Stimulated activated naive CD8-positive, alpha-beta T cell treated with anti-CD3 and anti-CD28 coated beads, Interleukin-15, Interleukin-2, amounts not matched to agents 100 ng/mL and 50 ng/mL, for 24 hours (primary cell): ENCODE measurements around the gene JAK1.

Source experiments
- H3K27ac Mint-ChIP-seq: one replicate; pipeline ENCODE4 v1.8.0; 2021; ENCODE audit warnings: mild to moderate bottlenecking, mixed read lengths
- H3K27me3 Mint-ChIP-seq: one replicate; pipeline ENCODE4 v1.8.0; 2021; ENCODE audit warnings: mixed read lengths
- H3K36me3 Mint-ChIP-seq: one replicate; pipeline ENCODE4 v1.8.0; 2021; ENCODE audit warnings: low read depth, mixed read lengths
- H3K4me1 Mint-ChIP-seq: one replicate; pipeline ENCODE4 v1.8.0; 2021; ENCODE audit warnings: low read depth, mixed read lengths
- H3K4me3 Mint-ChIP-seq: one replicate; pipeline ENCODE4 v1.8.0; 2021; ENCODE audit warnings: mild to moderate bottlenecking, mixed read lengths
- H3K9me3 Mint-ChIP-seq: one replicate; pipeline ENCODE4 v1.8.0; 2021; ENCODE audit warnings: mixed read lengths

JAK1 gene

GRCh38 chr1:64847666-64848065, 118.7 kb downstream of the JAK1 start:
- Mint-ChIP-seq H3K4me1 (no peaks in the 10 kb centered on the region), H3K27me3 (no peaks in the 10 kb centered on the region), H3K9me3 (no peaks in the 10 kb centered on the region), H3K36me3 (peaks cover 38% of the 10 kb centered on the region), H3K27ac (no peak overlapping the region), H3K4me3 (no peak overlapping the region)

DNA sequence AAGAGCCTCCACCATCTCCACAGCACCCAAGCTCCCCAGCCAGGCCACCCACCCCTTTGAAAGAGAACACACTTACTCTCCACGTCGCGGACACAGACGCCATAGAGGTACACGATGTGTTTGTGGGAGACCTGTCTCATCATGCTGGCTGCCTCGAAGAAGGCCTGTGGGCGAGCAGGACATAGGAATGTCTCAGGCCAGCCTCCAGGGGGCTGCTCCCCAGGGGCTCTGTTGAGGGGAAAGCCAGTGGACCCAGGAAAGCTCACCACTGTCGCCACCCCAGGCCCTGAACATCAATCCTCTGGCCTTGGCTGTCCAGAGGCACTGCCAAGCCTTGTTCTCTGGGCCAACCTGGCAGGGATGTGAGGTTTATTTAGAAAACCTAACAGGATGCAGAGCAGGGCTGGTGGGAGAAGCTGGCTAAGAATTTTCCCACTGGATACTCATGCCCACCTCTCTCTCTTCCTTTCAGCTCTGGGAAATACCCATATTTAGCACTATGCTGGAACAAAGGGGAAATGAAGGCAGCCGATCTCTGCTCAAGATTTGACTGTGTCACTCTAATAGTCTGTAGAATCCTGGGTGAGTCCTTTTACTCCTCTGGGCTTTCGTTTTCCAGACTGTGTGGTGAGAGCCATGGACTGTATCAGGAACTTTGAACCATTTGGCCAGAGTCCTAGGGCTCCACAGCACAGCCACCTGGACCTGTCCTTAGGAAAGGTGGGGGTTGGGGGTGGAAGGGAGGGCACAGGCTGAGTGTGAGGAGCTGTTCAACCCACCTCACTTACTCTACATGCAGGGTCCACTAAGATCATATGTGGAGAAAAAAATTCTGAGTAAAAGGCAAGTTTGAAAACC, 119.5 kb downstream of the JAK1 start:
- Mint-ChIP-seq H3K4me1 (no peaks in the 10 kb centered on the region), H3K4me3 (no peak overlapping the region), H3K27me3 (no peaks in the 10 kb centered on the region), H3K27ac (no peak overlapping the region), H3K9me3 (no peaks in the 10 kb centered on the region), H3K36me3 (peaks cover 34% of the 10 kb centered on the region)

DNA sequence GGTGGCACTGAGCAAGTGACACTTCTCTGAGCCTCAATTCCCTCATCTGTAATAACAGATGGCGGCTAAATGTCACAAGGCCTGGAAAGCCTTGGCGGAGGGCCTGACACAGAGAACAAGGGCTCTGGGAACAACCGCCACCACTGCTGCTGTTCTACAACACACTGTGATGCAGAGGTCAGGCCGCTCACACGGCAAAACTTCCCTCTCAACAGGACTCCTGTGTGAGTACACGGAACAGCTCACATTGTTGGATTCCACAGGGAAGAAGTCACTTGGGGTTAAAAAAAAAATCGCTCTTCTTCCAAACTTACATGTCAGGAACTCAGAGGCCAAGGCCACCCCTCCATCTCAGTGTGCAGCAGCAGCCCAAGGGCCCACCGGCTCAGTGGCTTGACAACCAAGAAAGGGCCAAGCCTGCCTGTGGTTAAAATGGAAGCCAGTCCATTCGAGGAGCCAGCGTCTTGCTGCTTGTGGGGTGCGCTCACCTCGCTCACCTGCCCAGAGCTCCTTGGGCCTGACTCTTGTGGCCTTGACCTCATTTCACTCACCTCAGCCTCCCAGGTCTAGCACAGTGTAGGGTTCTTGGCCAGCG, 120.4 kb downstream of the JAK1 start:
- Mint-ChIP-seq H3K9me3 (no peaks in the 10 kb centered on the region), H3K27me3 (no peaks in the 10 kb centered on the region), H3K27ac (no peak overlapping the region), H3K4me3 (no peak overlapping the region), H3K36me3 (peaks cover 42% of the 10 kb centered on the region), H3K4me1 (no peaks in the 10 kb centered on the region)

GRCh38 chr1:64844609-64845008, 121.7 kb downstream of the JAK1 start:
- no peaks in the 10 kb centered on the region for H3K9me3 Mint-ChIP-seq
- H3K27ac Mint-ChIP-seq: no peak overlapping the region
- H3K27me3 Mint-ChIP-seq: no peaks in the 10 kb centered on the region
- peaks cover 39% of the 10 kb centered on the region for H3K36me3 Mint-ChIP-seq
- no peak overlapping the region for H3K4me3 Mint-ChIP-seq
- no peaks in the 10 kb centered on the region for H3K4me1 Mint-ChIP-seq

GRCh38 chr1:64844175-64844574, 122.2 kb downstream of the JAK1 start:
- Mint-ChIP-seq H3K4me3 (no peak overlapping the region), H3K36me3 (peaks cover 39% of the 10 kb centered on the region), H3K27ac (no peak overlapping the region), H3K4me1 (no peaks in the 10 kb centered on the region), H3K9me3 (no peaks in the 10 kb centered on the region), H3K27me3 (no peaks in the 10 kb centered on the region)

- Mint-ChIP-seq H3K27ac (no peak overlapping the region), H3K4me1 (no peaks in the 10 kb centered on the region)
These were observed 122.7 kb downstream of the JAK1 start for GRCh38 chr1:64843675-64844074.

DNA sequence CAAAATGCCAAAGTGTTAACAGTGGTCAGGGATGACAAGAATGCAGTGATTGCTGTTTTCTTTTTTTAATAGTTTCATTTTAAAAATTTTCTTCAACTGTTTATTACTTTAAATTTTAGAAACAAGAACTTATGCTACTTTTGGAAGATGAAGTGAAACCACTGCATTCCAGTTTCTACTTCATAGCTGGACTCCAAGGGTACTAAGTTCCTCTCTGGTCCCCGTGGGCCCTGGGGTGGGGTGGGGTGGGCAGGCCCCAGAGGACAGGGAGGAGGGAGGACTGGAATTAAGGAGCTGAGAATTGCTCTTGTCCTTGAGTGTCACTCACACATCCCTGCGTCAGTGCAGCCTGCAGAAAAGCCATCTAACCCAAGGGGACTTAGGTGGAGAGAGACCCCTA, 124.1 kb downstream of the JAK1 start:
- peaks cover 52% of the 10 kb centered on the region for H3K36me3 Mint-ChIP-seq
- H3K9me3 Mint-ChIP-seq: no peaks in the 10 kb centered on the region
- no peaks in the 10 kb centered on the region for H3K4me1 Mint-ChIP-seq
- no peak overlapping the region for H3K27ac Mint-ChIP-seq
- H3K4me3 Mint-ChIP-seq: no peak overlapping the region
- no peaks in the 10 kb centered on the region for H3K27me3 Mint-ChIP-seq

More at GRCh38 chr1:64843675-64844074, 122.7 kb downstream of the JAK1 start:
- Mint-ChIP-seq H3K36me3 (peaks cover 38% of the 10 kb centered on the region), H3K4me3 (no peak overlapping the region), H3K9me3 (no peaks in the 10 kb centered on the region), H3K27me3 (no peaks in the 10 kb centered on the region)

- Mint-ChIP-seq H3K27ac (no peak overlapping the region), H3K36me3 (peaks cover 59% of the 10 kb centered on the region), H3K9me3 (no peaks in the 10 kb centered on the region), H3K4me1 (no peaks in the 10 kb centered on the region), H3K27me3 (no peaks in the 10 kb centered on the region), H3K4me3 (no peak overlapping the region)
These were observed 124.9 kb downstream of the JAK1 start for GRCh38 chr1:64841330-64842065.

- H3K4me1 Mint-ChIP-seq: no peaks in the 10 kb centered on the region
- H3K36me3 Mint-ChIP-seq: peaks cover 59% of the 10 kb centered on the region
- H3K9me3 Mint-ChIP-seq: no peaks in the 10 kb centered on the region
- H3K4me3 Mint-ChIP-seq: no peak overlapping the region
- H3K27ac Mint-ChIP-seq: no peak overlapping the region
- no peaks in the 10 kb centered on the region for H3K27me3 Mint-ChIP-seq
These were observed 126.5 kb downstream of the JAK1 start for GRCh38 chr1:64839732-64840405.

DNA sequence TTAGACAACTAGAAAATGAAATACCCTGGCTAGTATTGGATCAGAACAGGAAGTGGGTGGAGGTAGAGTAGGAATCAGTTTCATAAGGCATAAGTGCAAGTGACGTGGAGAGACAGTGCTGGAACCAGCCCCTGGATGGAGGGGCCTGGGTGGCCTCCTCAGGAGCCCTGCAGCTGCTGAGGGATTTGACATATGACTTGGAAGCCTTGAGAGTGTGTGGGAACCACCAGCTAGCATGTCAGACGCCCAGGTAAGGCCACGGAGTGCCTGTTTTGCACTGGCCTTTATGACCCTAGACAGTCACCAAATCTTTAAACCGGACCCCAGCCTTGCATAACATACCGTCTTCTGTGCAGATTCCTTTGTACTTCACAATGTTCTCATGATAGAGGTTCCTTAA, 127.1 kb downstream of the JAK1 start:
- Mint-ChIP-seq H3K27ac (no peak overlapping the region), H3K4me3 (no peak overlapping the region), H3K27me3 (no peaks in the 10 kb centered on the region), H3K9me3 (no peaks in the 10 kb centered on the region), H3K4me1 (no peaks in the 10 kb centered on the region), H3K36me3 (peaks cover 64% of the 10 kb centered on the region)

GRCh38 chr1:64838486-64838885, 127.9 kb downstream of the JAK1 start:
- Mint-ChIP-seq H3K27me3 (no peaks in the 10 kb centered on the region), H3K4me3 (no peak overlapping the region)

GRCh38 chr1:64836802-64837201, 129.5 kb downstream of the JAK1 start:
- Mint-ChIP-seq H3K4me1 (no peaks in the 10 kb centered on the region), H3K27ac (no peak overlapping the region), H3K27me3 (no peaks in the 10 kb centered on the region), H3K36me3 (peaks cover 64% of the 10 kb centered on the region), H3K9me3 (no peaks in the 10 kb centered on the region), H3K4me3 (no peak overlapping the region)

More at GRCh38 chr1:64838486-64838885, 127.9 kb downstream of the JAK1 start:
- Mint-ChIP-seq H3K4me1 (no peaks in the 10 kb centered on the region), H3K36me3 (peaks cover 65% of the 10 kb centered on the region), H3K27ac (no peak overlapping the region), H3K9me3 (no peaks in the 10 kb centered on the region)

GRCh38 chr1:64834734-64835133, 131.6 kb downstream of the JAK1 start:
- peaks cover 54% of the 10 kb centered on the region for H3K36me3 Mint-ChIP-seq
- H3K27ac Mint-ChIP-seq: no peak overlapping the region

DNA sequence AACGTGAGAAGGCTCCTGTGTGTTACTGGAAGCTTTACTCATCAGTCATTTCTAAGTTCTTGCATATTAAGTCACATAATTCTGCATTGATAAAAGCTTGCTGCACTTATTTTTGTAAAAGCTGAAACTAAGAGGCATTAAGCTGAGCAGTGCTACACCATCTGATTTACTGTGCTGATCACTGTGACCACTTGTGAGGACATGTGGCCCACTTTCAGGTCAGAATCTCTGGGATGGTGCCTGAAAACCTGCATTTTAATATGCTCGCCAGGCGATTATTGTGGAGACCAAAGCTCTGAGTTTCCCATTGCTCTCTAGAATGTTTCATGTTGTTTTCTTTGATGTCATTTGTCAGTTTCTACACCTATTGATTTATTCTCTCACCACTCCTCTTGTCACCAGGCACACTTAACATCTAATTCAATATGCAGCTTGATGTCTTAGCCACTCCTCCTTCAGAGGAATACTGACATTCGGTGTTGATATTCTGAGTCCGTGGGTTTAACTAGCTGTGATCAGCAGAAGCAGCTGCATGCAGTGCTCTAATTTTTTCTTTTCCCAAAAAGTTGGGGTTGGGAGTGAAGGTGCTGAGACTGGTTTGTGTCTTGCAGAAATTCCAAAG, 136.2 kb downstream of the JAK1 start:
- Mint-ChIP-seq H3K9me3 (no peaks in the 10 kb centered on the region), H3K36me3 (peaks cover 16% of the 10 kb centered on the region), H3K27me3 (no peaks in the 10 kb centered on the region), H3K4me3 (no peak overlapping the region), H3K27ac (no peak overlapping the region), H3K4me1 (peaks cover 41% of the 10 kb centered on the region)

More at GRCh38 chr1:64834734-64835133, 131.6 kb downstream of the JAK1 start:
- H3K9me3 Mint-ChIP-seq: no peaks in the 10 kb centered on the region
- peaks cover 4% of the 10 kb centered on the region for H3K4me1 Mint-ChIP-seq
- no peak overlapping the region for H3K4me3 Mint-ChIP-seq
- no peaks in the 10 kb centered on the region for H3K27me3 Mint-ChIP-seq
